HPDE6-E6E7 (cell line): ENCODE results near the gene MICU2.
A peak's percentile ranks its signal among the peaks of the same experiment; 100 is the strongest.

Source experiments
- DNase-seq: peaks from one replicate; pipeline ENCODE4 v3.0.0; 2011; ENCODE audit warnings: missing footprints; ENCODE audit errors: extremely low spot score

Gene MICU2

GRCh38 chr13:21603531-21604448, at the start of gene MICU2:
MICU2 (minus strand) TSS chr13:21604170; CDS start chr13:21604148, 22 bp downstream.
- peak; percentile 71 for DNase-seq

- peak; percentile 14 for DNase-seq
Observed at GRCh38 chr13:21641629-21642028, 37.7 kb upstream of the MICU2 start.

GRCh38 chr13:21639561-21639960, 35.6 kb upstream of the MICU2 start:
- no peak for DNase-seq

- peak; percentile 19 for DNase-seq
Observed at GRCh38 chr13:21638319-21639282, 34.6 kb upstream of the MICU2 start.

GRCh38 chr13:21637296-21637695, 33.3 kb upstream of the MICU2 start:
- DNase-seq: peak; percentile 72

- no peak for DNase-seq
Observed at GRCh38 chr13:21636656-21637055, 32.7 kb upstream of the MICU2 start.

GRCh38 chr13:21632196-21632595, 28.2 kb upstream of the MICU2 start:
- DNase-seq: no peak

- peak; percentile 15 for DNase-seq
Observed at GRCh38 chr13:21625366-21625765, 21.4 kb upstream of the MICU2 start.

GRCh38 chr13:21620861-21621260, 16.9 kb upstream of the MICU2 start:
- no peak for DNase-seq

GRCh38 chr13:21619633-21620220, 15.8 kb upstream of the MICU2 start:
- DNase-seq: no peak

- no peak for DNase-seq
Observed at GRCh38 chr13:21616880-21617279, 12.9 kb upstream of the MICU2 start.

GRCh38 chr13:21616205-21616866, 12.4 kb upstream of the MICU2 start:
- no peak for DNase-seq

- no peak for DNase-seq
Observed at GRCh38 chr13:21615427-21615826, 11.5 kb upstream of the MICU2 start.

GRCh38 chr13:21613791-21614190, 9.8 kb upstream of the MICU2 start:
- no peak for DNase-seq

GRCh38 chr13:21611385-21611784, 7.4 kb upstream of the MICU2 start:
- no peak for DNase-seq

GRCh38 chr13:21610687-21611086, 6.7 kb upstream of the MICU2 start:
- no peak for DNase-seq

- no peak for DNase-seq
Observed at GRCh38 chr13:21608961-21609360, 5.0 kb upstream of the MICU2 start.

GRCh38 chr13:21606796-21607195, 2.8 kb upstream of the MICU2 start:
- DNase-seq: no peak

GRCh38 chr13:21606251-21606650, 2.3 kb upstream of the MICU2 start:
- no peak for DNase-seq

- no peak for DNase-seq
Observed at GRCh38 chr13:21596722-21597121, 7.2 kb downstream of the MICU2 start.

- no peak for DNase-seq
Observed at GRCh38 chr13:21595546-21595822, 8.5 kb downstream of the MICU2 start.
